ENCODE measurements around the gene RYR2. TPM values are rescaled to one million over a fixed set of nuclear protein-coding genes. Genes with fewer than 3 reads are reported as not detected.

Gene RYR2
- total and polyA plus RNA-seq, 7 donors, result under 0.01 to 22.4 (median 6.1) TPM

GRCh38 chr1:237164406-237165352 lies 122.7 kb downstream of the RYR2 start:
- TF ChIP-seq CTCF (IDR thresholded peaks at IDR 0.05), result no peak
- no peak for TF ChIP-seq POLR2AphosphoS5 (IDR thresholded peaks at IDR 0.05)
- no peak for TF ChIP-seq EP300 (IDR thresholded peaks at IDR 0.05)
- TF ChIP-seq POLR2A (IDR thresholded peaks at IDR 0.05), result no peak
- H3K4me3 ChIP-seq, result no peak overlapping the region
- 71 to 84% methylated on average over 8 of the region's 8 CpGs for WGBS, 2 donors
- H3K27ac ChIP-seq, result no peak overlapping the region
- intact Hi-C loops (cut with DNase I), result no loop called here
- no peaks in the 10 kb centered on the region for H3K9me3 ChIP-seq
- H3K4me1 ChIP-seq, result peaks cover 0 to 21% (median 3%) of the 10 kb centered on the region in 4 donors
- H3K27me3 ChIP-seq, result no peaks in the 10 kb centered on the region
- H3K36me3 ChIP-seq, result no peaks in the 10 kb centered on the region
- no peak for DNase-seq

DNA sequence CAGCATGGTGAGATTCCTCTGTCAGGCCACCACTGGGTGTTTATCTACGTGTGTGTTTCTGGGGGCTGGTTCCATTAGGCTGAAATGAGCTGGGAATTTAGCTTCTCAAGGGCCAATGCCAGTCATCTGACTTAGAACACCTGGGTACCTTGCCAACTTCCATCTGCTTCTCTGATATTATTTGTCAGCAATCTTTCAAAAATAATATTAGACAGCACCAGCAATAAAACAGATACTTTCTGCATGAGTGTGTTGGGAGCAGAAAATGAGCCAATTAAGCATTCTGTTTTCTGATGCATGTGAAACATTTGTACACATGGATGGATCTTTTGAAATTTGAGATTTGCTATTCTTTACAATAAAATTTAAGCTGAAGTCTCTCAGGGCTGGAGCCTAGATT lies 124.1 kb downstream of the RYR2 start:
- no peaks in the 10 kb centered on the region for H3K36me3 ChIP-seq
- H3K27me3 ChIP-seq, result no peaks in the 10 kb centered on the region
- no peak for DNase-seq
- intact Hi-C loops (cut with DNase I), result no loop called here
- H3K4me1 ChIP-seq, result peaks cover 0 to 11% (median 3%) of the 10 kb centered on the region in 4 donors
- TF ChIP-seq POLR2AphosphoS5 (IDR thresholded peaks at IDR 0.05) (no peak), POLR2A (IDR thresholded peaks at IDR 0.05) (no peak), EP300 (IDR thresholded peaks at IDR 0.05) (no peak), CTCF (IDR thresholded peaks at IDR 0.05) (no peak)
- 53 to 64% methylated on average over 1 of the region's 1 CpG for WGBS, 2 donors
- H3K9me3 ChIP-seq, result no peaks in the 10 kb centered on the region
- H3K27ac ChIP-seq, result no peak overlapping the region
- H3K4me3 ChIP-seq, result no peak overlapping the region

DNA sequence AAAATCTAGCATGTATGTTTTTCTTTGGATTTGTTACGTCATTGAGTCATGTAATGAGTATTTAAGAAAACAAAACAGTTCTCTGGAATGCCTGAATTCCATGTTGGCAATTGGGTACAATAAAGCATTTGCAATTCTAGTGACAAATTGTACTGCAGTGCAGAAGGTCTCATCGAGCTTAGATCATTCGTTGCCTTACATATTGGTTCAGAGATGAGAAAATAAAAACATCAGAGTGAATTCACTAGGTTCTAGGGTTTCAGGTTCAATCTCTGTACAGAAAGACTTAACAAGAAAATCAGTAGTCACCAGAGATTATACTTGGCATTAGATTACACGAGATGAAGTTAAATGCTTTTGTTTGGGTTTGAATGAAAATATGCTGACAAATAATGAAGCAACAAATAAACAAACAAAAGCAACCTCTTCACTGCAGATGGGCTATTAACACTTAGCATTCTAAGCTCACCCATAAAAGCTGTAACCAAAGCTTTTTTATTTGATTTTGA lies 124.7 kb downstream of the RYR2 start:
- TF ChIP-seq CTCF (IDR thresholded peaks at IDR 0.05) (no peak), EP300 (IDR thresholded peaks at IDR 0.05) (no peak), POLR2A (IDR thresholded peaks at IDR 0.05) (no peak), POLR2AphosphoS5 (IDR thresholded peaks at IDR 0.05) (no peak)
- Histone ChIP-seq H3K4me1 (peaks cover 0 to 12% (median 3%) of the 10 kb centered on the region in 4 donors), H3K9me3 (no peaks in the 10 kb centered on the region), H3K36me3 (no peaks in the 10 kb centered on the region), H3K27ac (no peak overlapping the region), H3K4me3 (no peak overlapping the region), H3K27me3 (no peaks in the 10 kb centered on the region)
- DNase-seq, result no peak
- WGBS, 2 donors, result 56 to 66% methylated on average over 4 of the region's 4 CpGs
- intact Hi-C loops (cut with DNase I), result no loop called here

DNA sequence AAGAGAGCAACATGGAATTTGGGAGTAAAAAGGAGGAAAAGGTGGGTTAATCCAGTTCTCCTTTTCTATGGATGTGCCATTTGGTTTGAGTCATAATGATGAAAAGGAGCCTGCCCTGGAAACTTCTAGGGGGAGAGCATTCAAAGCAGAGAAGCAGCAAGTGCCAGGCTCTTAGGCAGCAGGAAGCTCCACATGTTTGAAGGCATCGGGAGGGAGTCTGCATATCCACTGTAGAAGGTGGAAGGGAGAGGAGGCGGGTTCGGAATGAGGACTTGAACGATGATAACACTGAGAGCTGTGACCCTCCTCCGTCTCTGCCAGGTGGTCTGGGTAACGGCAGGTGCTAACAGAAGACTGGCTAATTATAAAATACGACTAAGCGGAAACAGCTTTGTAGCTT lies 128.2 kb downstream of the RYR2 start:
- no peaks in the 10 kb centered on the region for H3K36me3 ChIP-seq
- H3K27ac ChIP-seq, result no peak overlapping the region
- TF ChIP-seq POLR2A (IDR thresholded peaks at IDR 0.05) (no peak), EP300 (IDR thresholded peaks at IDR 0.05) (no peak), POLR2AphosphoS5 (IDR thresholded peaks at IDR 0.05) (no peak), CTCF (IDR thresholded peaks at IDR 0.05) (no peak)
- peaks cover 0 to 17% (median 3%) of the 10 kb centered on the region in 4 donors for H3K4me1 ChIP-seq
- H3K9me3 ChIP-seq, result no peaks in the 10 kb centered on the region
- WGBS, 2 donors, result 84 to 88% methylated on average over 8 of the region's 8 CpGs
- no peak overlapping the region for H3K4me3 ChIP-seq
- no peak for DNase-seq
- intact Hi-C loops (cut with DNase I), result no loop called here
- no peaks in the 10 kb centered on the region for H3K27me3 ChIP-seq
